NCI-H187 (cell line): ENCODE measurements around the gene GRIA1.

Source experiments
- DNase-seq, 2 experiments: peaks; one replicate each; lab custom pipeline; 2025; lab: John Stamatoyannopoulos, UW

Gene GRIA1

GRCh38 chr5:153551537-153552079 lies 61.1 kb downstream of the GRIA1 start:
- DNase-seq = no peak

GRCh38 chr5:153552886-153553285 lies 62.4 kb downstream of the GRIA1 start:
- DNase-seq = no peak

- DNase-seq = no peak
Measured at GRCh38 chr5:153555420-153556114, 65.1 kb downstream of the GRIA1 start.

- DNase-seq = no peak
Measured at GRCh38 chr5:153558957-153559356, 68.5 kb downstream of the GRIA1 start.

GRCh38 chr5:153559926-153560325 lies 69.5 kb downstream of the GRIA1 start:
- DNase-seq = no peak

GRCh38 chr5:153562189-153562588 lies 71.7 kb downstream of the GRIA1 start:
- no peak for DNase-seq

- no peak for DNase-seq
Measured at GRCh38 chr5:153565822-153566221, 75.4 kb downstream of the GRIA1 start.

- no peak for DNase-seq
Measured at GRCh38 chr5:153569036-153569435, 78.6 kb downstream of the GRIA1 start.

GRCh38 chr5:153571162-153571561 lies 80.7 kb downstream of the GRIA1 start:
- DNase-seq = no peak

GRCh38 chr5:153572411-153573145 lies 82.1 kb downstream of the GRIA1 start:
- peak in 1 of 2 experiments; percentile 49 for DNase-seq

GRCh38 chr5:153573326-153574033 lies 83.0 kb downstream of the GRIA1 start:
- no peak for DNase-seq

- no peak for DNase-seq
Measured at GRCh38 chr5:153584126-153584959, 93.9 kb downstream of the GRIA1 start.

GRCh38 chr5:153584960-153585359 lies 94.5 kb downstream of the GRIA1 start:
- no peak for DNase-seq

- DNase-seq = no peak
Measured at GRCh38 chr5:153585622-153586277, 95.3 kb downstream of the GRIA1 start.

GRCh38 chr5:153592081-153592480 lies 101.6 kb downstream of the GRIA1 start:
- no peak for DNase-seq

- DNase-seq = no peak
Measured at GRCh38 chr5:153594785-153595184, 104.3 kb downstream of the GRIA1 start.

GRCh38 chr5:153598099-153598498 lies 107.6 kb downstream of the GRIA1 start:
- DNase-seq = no peak

- no peak for DNase-seq
Measured at GRCh38 chr5:153601377-153601776, 110.9 kb downstream of the GRIA1 start.

- no peak for DNase-seq
Measured at GRCh38 chr5:153605386-153605785, 114.9 kb downstream of the GRIA1 start.

- no peak for DNase-seq
Measured at GRCh38 chr5:153610009-153610408, 119.5 kb downstream of the GRIA1 start.

- DNase-seq = no peak
Measured at GRCh38 chr5:153610811-153611210, 120.3 kb downstream of the GRIA1 start.
